ENCODE data around the gene LIMCH1.
A peak's percentile ranks its signal among the peaks of the same experiment; 100 is the strongest.

LIMCH1 gene

GRCh38 chr4:41561244-41561643, 23.3 kb downstream of the LIMCH1 start:
- no peak overlapping the region for H3K27ac ChIP-seq
- TF ChIP-seq, protein P1, sequence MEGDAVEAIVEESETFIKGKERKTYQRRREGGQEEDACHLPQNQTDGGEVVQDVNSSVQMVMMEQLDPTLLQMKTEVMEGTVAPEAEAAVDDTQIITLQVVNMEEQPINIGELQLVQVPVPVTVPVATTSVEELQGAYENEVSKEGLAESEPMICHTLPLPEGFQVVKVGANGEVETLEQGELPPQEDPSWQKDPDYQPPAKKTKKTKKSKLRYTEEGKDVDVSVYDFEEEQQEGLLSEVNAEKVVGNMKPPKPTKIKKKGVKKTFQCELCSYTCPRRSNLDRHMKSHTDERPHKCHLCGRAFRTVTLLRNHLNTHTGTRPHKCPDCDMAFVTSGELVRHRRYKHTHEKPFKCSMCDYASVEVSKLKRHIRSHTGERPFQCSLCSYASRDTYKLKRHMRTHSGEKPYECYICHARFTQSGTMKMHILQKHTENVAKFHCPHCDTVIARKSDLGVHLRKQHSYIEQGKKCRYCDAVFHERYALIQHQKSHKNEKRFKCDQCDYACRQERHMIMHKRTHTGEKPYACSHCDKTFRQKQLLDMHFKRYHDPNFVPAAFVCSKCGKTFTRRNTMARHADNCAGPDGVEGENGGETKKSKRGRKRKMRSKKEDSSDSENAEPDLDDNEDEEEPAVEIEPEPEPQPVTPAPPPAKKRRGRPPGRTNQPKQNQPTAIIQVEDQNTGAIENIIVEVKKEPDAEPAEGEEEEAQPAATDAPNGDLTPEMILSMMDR (conservative IDR thresholded peaks at IDR 0.05) = no peak

DNA sequence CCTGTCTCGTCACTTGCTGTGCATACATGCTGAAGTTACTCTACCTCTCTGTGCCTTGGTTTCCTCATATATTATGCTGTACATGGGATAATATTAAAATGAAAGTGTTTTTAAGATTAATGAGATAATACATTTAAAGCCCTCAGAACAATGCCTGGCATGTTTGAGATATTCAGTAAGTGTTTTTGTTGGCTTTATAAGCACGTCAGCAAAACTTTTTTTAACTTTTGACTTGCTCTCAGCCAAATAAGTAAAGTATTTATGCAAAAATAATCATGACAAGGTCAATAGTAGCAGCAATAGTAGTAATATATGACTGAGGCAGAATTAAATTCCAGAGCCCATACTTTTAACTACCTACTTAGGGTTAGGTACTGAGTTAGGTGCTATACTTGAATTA, 29.2 kb downstream of the LIMCH1 start:
- TF ChIP-seq, protein P1 (conservative IDR thresholded peaks at IDR 0.05) = no peak
- H3K27ac ChIP-seq = no peak overlapping the region

GRCh38 chr4:41568363-41568762, 30.4 kb downstream of the LIMCH1 start:
- TF ChIP-seq, protein P1 (conservative IDR thresholded peaks at IDR 0.05) = no peak
- H3K27ac ChIP-seq = no peak overlapping the region

DNA sequence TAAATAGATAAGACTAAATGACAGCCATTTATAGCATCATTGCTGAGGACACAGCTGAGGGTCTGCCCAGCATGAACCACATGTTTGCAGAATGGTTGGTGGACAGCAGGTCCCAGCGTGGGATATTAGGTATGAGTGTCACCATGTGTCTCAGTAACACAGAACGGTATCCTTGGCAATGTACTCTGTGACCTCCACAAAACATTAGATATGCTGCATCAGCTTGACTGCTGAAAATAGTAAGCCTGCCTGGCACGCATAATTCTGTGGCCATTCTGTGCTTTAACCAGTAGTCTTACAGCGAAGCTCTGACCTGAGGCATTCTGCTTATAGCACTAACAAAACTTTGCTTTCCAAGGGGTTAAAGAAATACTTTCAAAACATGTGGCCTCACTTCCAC, 32.0 kb downstream of the LIMCH1 start:
- TF ChIP-seq, protein P1 (conservative IDR thresholded peaks at IDR 0.05) = no peak
- no peak overlapping the region for H3K27ac ChIP-seq

GRCh38 chr4:41571422-41571821, 33.5 kb downstream of the LIMCH1 start:
- no peak overlapping the region for H3K27ac ChIP-seq
- TF ChIP-seq, protein P1 (conservative IDR thresholded peaks at IDR 0.05) = no peak

DNA sequence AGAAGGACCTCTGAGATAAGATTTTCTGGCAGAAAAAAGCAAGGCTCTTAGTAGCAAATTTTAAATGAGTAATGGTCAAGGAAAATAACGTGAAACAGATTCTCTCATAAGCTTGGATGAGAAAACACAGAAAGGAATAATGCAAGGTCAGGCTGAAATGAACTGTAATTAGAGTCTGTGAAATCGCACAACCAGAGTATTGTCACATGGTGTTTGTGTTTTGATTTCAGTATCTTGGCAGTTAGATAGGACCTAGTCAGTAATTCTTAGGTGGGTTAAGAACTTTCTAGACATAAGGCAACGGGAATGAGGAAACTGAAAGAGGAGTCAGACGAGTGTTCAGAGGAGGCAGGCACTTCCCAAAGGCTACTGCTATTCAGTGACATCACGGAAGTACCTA, 34.6 kb downstream of the LIMCH1 start:
- peak overlapping the region; percentile 90; the same call in 1 of the 2 replicates for H3K27ac ChIP-seq
- TF ChIP-seq, protein P1 (conservative IDR thresholded peaks at IDR 0.05) = no peak

GRCh38 chr4:41572956-41573355, 35.0 kb downstream of the LIMCH1 start:
- peak overlapping the region; percentile 90; the same call in 1 of the 2 replicates for H3K27ac ChIP-seq
- TF ChIP-seq, protein P1 (conservative IDR thresholded peaks at IDR 0.05) = no peak

Measured in VCaP (cell line).